ENCODE data around the gene TEX35. TPM values are rescaled to one million over a fixed set of nuclear protein-coding genes. Genes with fewer than 3 reads are reported as not detected.

The TEX35 gene
- polyA plus RNA-seq, 2 donors = 0.11 to 0.39 TPM

DNA sequence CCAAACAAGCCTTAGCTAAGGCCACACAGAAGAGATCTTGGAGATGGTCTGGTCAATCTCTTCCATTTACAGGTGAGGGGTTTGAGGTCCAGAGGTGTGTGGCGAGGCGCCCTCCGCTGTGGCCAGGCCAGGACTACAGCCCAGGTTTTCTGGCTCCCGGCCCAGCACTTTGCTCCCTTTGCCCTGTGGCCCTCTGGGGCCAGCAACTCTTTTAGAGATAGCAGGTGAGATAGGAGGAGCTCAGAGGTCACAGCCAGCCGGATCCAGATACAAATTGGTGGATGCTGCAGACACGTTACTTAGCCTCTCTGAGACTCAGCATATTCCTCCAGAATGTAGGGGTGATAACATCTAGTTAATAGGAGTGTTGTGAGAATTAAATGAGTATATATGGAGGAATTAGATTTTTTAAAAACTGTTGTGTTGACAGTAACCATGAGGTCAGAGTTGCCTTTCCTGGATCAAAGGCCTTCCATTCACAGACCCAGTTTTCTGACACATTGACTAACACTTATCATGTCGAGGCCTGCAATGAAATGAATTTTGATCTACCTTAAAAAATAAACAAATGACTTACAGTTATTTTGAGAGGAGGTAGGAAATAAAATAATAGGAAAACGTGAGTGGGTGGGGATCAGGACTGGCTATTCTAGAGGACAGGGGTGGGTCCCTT, 16.6 kb downstream of the TEX35 start:
- H3K36me3 ChIP-seq (ENCODE audit: control insufficient read depth in 2 of 2, insufficient read depth in 2 of 2, low read length in 1 of 2) = no peaks in the 10 kb centered on the region
- no peaks in the 10 kb centered on the region for H3K9me3 ChIP-seq (ENCODE audit: control insufficient read depth in 2 of 2, insufficient read depth in 1 of 2, low read depth in 1 of 2, low read length in 1 of 2)
- no peak overlapping the region for H3K4me3 ChIP-seq (ENCODE audit: low read depth in 1 of 2, low read length in 2 of 2)
- peaks cover 3 to 5% of the 10 kb centered on the region in 2 donors for H3K4me1 ChIP-seq (ENCODE audit: control insufficient read depth in 2 of 2, insufficient read depth in 2 of 2, low read length in 1 of 2)
- H3K27ac ChIP-seq (ENCODE audit: low read depth in 2 of 2, low read length in 1 of 2) = no peak overlapping the region
- no peaks in the 10 kb centered on the region for H3K27me3 ChIP-seq (ENCODE audit: control insufficient read depth in 1 of 2, insufficient read depth in 2 of 2, low read length in 2 of 2)
- 77 to 82% methylated on average over 8 of the region's 8 CpGs for WGBS, 2 donors

DNA sequence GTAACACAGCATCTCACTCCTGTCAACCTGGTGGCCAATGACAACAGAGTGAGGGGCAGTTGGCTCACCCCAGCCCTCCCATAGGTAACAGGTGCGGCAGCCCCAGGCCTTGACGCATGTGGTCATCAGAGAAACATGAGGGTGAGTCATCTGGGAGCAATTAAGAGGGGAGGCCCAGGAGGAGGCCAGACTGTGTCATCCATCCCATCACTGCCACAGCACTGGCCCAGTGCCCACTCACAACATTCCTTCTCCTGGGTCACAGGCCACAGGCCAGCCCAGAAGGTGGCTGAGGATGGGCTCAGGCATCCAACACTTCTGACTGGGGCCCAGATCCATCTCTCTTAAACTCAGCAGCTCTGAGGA, 17.1 kb downstream of the TEX35 start:
- Histone ChIP-seq H3K36me3 (ENCODE audit: control insufficient read depth in 2 of 2, insufficient read depth in 2 of 2, low read length in 1 of 2) (no peaks in the 10 kb centered on the region), H3K27ac (ENCODE audit: low read depth in 2 of 2, low read length in 1 of 2) (no peak overlapping the region), H3K9me3 (ENCODE audit: control insufficient read depth in 2 of 2, insufficient read depth in 1 of 2, low read depth in 1 of 2, low read length in 1 of 2) (no peaks in the 10 kb centered on the region), H3K4me3 (ENCODE audit: low read depth in 1 of 2, low read length in 2 of 2) (no peak overlapping the region), H3K27me3 (ENCODE audit: control insufficient read depth in 1 of 2, insufficient read depth in 2 of 2, low read length in 2 of 2) (no peaks in the 10 kb centered on the region), H3K4me1 (ENCODE audit: control insufficient read depth in 2 of 2, insufficient read depth in 2 of 2, low read length in 1 of 2) (peaks cover 3 to 5% of the 10 kb centered on the region in 2 donors)
- WGBS, 2 donors = 70 to 82% methylated on average over 2 of the region's 2 CpGs

DNA sequence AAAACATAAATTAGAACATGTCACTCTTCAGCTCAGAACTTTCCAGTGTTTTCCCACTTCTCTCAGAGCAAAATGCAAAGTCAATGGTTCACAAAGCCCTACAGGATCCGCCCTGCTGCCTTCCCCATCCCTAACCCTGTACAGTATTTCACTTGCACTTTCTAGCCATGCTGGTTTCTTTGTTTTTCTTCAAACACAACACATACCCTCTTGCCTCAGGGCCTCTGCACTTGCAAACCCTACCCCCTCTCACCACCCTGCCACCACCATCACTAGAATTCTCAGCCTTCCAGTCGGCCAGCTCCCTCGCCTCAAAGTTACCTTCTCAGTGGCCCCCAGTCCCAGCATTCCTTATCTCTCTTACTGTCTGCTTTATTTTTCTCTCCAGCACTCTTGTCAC, 17.6 kb downstream of the TEX35 start:
- Histone ChIP-seq H3K4me3 (ENCODE audit: low read depth in 1 of 2, low read length in 2 of 2) (no peak overlapping the region), H3K27ac (ENCODE audit: low read depth in 2 of 2, low read length in 1 of 2) (no peak overlapping the region), H3K9me3 (ENCODE audit: control insufficient read depth in 2 of 2, insufficient read depth in 1 of 2, low read depth in 1 of 2, low read length in 1 of 2) (no peaks in the 10 kb centered on the region), H3K4me1 (ENCODE audit: control insufficient read depth in 2 of 2, insufficient read depth in 2 of 2, low read length in 1 of 2) (peaks cover 3 to 5% of the 10 kb centered on the region in 2 donors), H3K36me3 (ENCODE audit: control insufficient read depth in 2 of 2, insufficient read depth in 2 of 2, low read length in 1 of 2) (no peaks in the 10 kb centered on the region), H3K27me3 (ENCODE audit: control insufficient read depth in 1 of 2, insufficient read depth in 2 of 2, low read length in 2 of 2) (no peaks in the 10 kb centered on the region)
- 87 to 91% methylated on average over 3 of the region's 3 CpGs for WGBS, 2 donors

DNA sequence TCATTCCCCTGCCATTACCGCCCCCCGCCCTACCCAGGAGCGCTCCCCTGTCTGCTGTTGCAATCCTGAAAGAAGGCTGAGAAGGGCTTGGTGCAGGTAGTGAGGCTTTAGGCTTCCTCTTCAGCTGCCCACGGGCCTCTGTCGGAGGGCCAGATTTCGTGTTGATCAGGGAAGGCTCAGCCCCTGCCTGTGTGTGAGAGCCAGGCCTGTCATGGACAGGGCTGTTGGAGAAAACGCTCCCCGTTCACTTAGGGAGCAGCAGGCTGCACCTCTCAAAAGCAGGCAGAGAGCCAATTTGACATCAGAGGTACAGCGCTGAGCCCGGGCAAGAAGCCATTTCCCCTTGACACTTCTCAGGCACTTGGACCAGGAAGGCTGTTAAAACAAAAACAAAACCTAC, 19.0 kb downstream of the TEX35 start:
- Histone ChIP-seq H3K27ac (ENCODE audit: low read depth in 2 of 2, low read length in 1 of 2) (no peak overlapping the region), H3K4me3 (ENCODE audit: low read depth in 1 of 2, low read length in 2 of 2) (no peak overlapping the region), H3K9me3 (ENCODE audit: control insufficient read depth in 2 of 2, insufficient read depth in 1 of 2, low read depth in 1 of 2, low read length in 1 of 2) (no peaks in the 10 kb centered on the region), H3K4me1 (ENCODE audit: control insufficient read depth in 2 of 2, insufficient read depth in 2 of 2, low read length in 1 of 2) (peaks cover 3 to 7% of the 10 kb centered on the region in 2 donors), H3K36me3 (ENCODE audit: control insufficient read depth in 2 of 2, insufficient read depth in 2 of 2, low read length in 1 of 2) (no peaks in the 10 kb centered on the region), H3K27me3 (ENCODE audit: control insufficient read depth in 1 of 2, insufficient read depth in 2 of 2, low read length in 2 of 2) (no peaks in the 10 kb centered on the region)
- WGBS, 2 donors = 49 to 55% methylated on average over 10 of the region's 10 CpGs

DNA sequence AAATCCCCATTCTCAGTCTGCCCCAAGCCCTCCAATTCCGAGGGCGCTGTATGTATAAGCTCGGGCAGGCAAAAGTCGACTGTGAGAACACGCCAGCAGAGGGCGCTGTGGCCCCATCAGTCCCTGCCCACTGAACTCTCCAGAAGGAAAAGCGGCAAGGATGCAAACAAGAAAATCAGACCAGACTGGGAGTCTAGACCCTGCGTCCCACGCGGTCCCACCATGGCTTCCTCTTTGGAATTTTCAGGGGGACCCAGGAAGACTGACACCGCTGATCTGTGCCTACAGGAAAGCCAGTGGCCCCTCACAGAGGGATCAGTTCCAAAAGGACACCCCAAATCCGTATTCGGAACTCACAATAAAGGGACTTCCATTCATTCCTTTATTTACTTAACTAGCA, 19.5 kb downstream of the TEX35 start:
- Histone ChIP-seq H3K36me3 (ENCODE audit: control insufficient read depth in 2 of 2, insufficient read depth in 2 of 2, low read length in 1 of 2) (no peaks in the 10 kb centered on the region), H3K27me3 (ENCODE audit: control insufficient read depth in 1 of 2, insufficient read depth in 2 of 2, low read length in 2 of 2) (no peaks in the 10 kb centered on the region), H3K4me1 (ENCODE audit: control insufficient read depth in 2 of 2, insufficient read depth in 2 of 2, low read length in 1 of 2) (peaks cover 3 to 8% of the 10 kb centered on the region in 2 donors), H3K9me3 (ENCODE audit: control insufficient read depth in 2 of 2, insufficient read depth in 1 of 2, low read depth in 1 of 2, low read length in 1 of 2) (no peaks in the 10 kb centered on the region), H3K27ac (ENCODE audit: low read depth in 2 of 2, low read length in 1 of 2) (no peak overlapping the region), H3K4me3 (ENCODE audit: low read depth in 1 of 2, low read length in 2 of 2) (no peak overlapping the region)
- WGBS, 2 donors = 16% methylated on average over 13 of the region's 13 CpGs

DNA sequence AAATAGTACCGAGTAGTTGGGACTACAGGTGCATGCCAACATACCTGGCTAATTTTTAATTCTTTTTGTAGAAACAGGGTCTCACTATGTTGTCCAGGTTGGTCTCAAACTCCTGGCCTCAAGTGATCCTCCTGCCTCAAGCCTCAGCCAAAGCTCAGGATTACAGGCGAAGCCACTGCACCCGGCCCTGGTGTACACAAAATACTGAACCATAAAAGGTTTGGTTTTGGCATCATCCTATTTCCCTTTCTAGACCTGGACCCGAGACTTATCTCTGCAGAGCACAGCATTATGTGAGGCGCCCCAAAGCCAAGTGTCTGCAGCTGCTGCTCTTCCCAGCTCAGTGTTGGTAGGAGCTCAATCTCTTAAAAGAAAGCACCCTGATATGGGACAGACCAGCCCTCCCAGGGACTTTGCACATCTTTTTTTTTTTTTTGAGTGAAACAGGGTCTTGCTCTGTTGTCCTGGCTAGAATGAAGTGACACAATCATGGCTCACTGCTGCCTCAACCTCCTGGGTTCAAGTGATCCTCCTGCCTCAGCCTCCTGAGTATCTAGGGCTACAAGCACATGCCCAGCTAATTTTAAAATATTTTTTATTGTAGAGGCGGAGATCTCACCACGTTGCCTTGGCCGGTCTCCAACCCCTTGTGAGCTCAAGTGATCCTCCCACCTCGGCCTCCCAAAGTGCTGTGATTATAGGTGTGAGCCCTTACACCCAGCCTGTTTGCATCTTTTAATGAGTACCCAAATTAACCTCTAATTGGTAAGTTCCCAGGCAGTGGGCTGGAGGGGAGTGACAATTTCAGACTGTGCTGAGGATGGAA, 20.4 kb downstream of the TEX35 start:
- H3K27ac ChIP-seq (ENCODE audit: low read depth in 2 of 2, low read length in 1 of 2) = no peak overlapping the region
- H3K4me3 ChIP-seq (ENCODE audit: low read depth in 1 of 2, low read length in 2 of 2) = no peak overlapping the region
- H3K36me3 ChIP-seq (ENCODE audit: control insufficient read depth in 2 of 2, insufficient read depth in 2 of 2, low read length in 1 of 2) = no peaks in the 10 kb centered on the region
- WGBS, 2 donors = 75 to 76% methylated on average over 9 of the region's 9 CpGs
- no peaks in the 10 kb centered on the region for H3K27me3 ChIP-seq (ENCODE audit: control insufficient read depth in 1 of 2, insufficient read depth in 2 of 2, low read length in 2 of 2)
- peaks cover 3 to 17% of the 10 kb centered on the region in 2 donors for H3K4me1 ChIP-seq (ENCODE audit: control insufficient read depth in 2 of 2, insufficient read depth in 2 of 2, low read length in 1 of 2)
- H3K9me3 ChIP-seq (ENCODE audit: control insufficient read depth in 2 of 2, insufficient read depth in 1 of 2, low read depth in 1 of 2, low read length in 1 of 2) = no peaks in the 10 kb centered on the region

DNA sequence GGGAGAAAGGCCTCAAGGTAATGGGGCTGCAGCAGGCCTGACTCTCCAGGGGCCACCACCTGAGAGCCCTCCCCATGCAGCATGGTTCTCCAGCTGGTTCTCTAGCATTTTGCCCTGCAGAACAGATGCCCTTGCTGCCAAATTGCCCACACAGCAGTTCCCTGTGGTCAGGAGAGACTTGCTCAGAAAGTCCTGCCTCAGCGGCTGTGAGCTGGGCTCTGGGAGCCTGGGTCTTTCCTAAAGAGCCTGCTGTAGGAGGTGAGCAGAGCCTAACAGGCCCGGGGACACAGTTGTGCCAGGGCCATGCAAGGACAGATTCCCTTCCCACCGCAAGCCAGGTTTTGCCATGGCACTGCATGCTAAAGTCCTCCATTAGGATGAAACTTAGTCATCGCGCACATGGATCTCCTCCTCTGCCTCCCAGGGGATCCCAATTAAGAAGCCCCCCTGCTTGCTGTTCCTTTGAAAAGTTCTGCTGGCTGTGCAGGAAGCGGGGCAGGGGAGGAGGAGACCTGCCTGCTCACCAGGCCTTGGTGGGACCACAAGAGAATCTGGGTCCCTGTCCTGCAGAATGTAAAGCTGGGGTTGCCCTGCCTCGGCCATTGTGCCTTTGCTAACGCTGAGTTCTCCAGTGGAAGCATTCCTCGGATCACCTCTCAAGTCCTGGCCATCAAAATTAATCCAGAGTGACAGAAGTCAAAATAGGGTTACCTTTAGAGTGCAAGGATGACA, 21.4 kb downstream of the TEX35 start:
- no peaks in the 10 kb centered on the region for H3K9me3 ChIP-seq (ENCODE audit: control insufficient read depth in 2 of 2, insufficient read depth in 1 of 2, low read depth in 1 of 2, low read length in 1 of 2)
- no peak overlapping the region for H3K27ac ChIP-seq (ENCODE audit: low read depth in 2 of 2, low read length in 1 of 2)
- WGBS, 2 donors = 91 to 96% methylated on average over 9 of the region's 9 CpGs
- H3K27me3 ChIP-seq (ENCODE audit: control insufficient read depth in 1 of 2, insufficient read depth in 2 of 2, low read length in 2 of 2) = no peaks in the 10 kb centered on the region
- H3K36me3 ChIP-seq (ENCODE audit: control insufficient read depth in 2 of 2, insufficient read depth in 2 of 2, low read length in 1 of 2) = no peaks in the 10 kb centered on the region
- no peak overlapping the region for H3K4me3 ChIP-seq (ENCODE audit: low read depth in 1 of 2, low read length in 2 of 2)
- H3K4me1 ChIP-seq (ENCODE audit: control insufficient read depth in 2 of 2, insufficient read depth in 2 of 2, low read length in 1 of 2) = peaks cover 3 to 25% of the 10 kb centered on the region in 2 donors

DNA sequence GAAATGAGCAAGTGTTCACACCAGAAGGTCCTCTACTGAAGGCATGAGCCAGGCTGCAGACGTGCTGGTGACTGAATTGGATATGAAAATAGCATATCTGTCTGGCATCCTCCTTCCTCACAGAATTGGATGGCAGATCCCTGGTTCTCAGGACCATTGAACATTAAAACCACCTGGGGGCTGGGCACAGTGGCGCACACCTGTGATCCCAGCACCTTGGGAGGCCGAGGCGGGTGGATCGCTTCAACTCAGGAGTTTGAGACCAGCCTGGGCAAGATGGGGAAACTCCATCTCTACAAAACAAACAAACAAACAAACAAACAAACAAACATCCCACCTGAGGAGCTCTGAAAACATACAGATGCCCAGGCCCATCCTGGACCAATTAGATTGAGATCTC, 23.4 kb downstream of the TEX35 start:
- no peak overlapping the region for H3K4me3 ChIP-seq (ENCODE audit: low read depth in 1 of 2, low read length in 2 of 2)
- 94 to 96% methylated on average over 5 of the region's 5 CpGs for WGBS, 2 donors
- no peaks in the 10 kb centered on the region for H3K27me3 ChIP-seq (ENCODE audit: control insufficient read depth in 1 of 2, insufficient read depth in 2 of 2, low read length in 2 of 2)
- peaks cover 3 to 24% of the 10 kb centered on the region in 2 donors for H3K4me1 ChIP-seq (ENCODE audit: control insufficient read depth in 2 of 2, insufficient read depth in 2 of 2, low read length in 1 of 2)
- H3K36me3 ChIP-seq (ENCODE audit: control insufficient read depth in 2 of 2, insufficient read depth in 2 of 2, low read length in 1 of 2) = no peaks in the 10 kb centered on the region
- peak overlapping the region; percentile 82 to 92 for H3K27ac ChIP-seq (ENCODE audit: low read depth in 2 of 2, low read length in 1 of 2)
- no peaks in the 10 kb centered on the region for H3K9me3 ChIP-seq (ENCODE audit: control insufficient read depth in 2 of 2, insufficient read depth in 1 of 2, low read depth in 1 of 2, low read length in 1 of 2)

DNA sequence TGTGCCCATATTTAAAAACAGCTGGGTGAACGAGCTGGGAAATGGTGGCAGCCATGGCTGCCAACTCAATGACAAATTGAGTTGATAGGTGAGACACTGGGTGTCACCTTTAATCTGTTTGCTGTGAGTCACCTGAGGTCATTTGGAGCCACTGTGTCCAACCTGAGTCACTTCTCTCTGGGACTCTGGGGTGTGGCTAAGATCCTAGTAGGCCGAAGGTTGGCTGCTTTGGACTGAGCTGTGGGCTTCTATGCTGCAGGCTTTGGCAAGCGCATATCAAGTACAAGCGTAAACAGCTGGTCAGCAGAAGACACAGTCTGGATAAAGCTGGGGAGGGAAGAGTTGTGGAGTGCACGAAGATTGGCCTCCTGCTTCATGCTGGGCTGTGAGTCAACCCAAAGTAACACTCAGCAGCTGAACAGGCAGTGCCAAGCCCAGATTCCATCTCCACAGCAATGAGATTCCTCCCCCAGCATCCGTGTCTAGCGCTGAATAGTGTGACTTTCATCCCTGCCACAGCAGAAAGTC, 24.0 kb downstream of the TEX35 start:
- peaks cover under 1 to 24% of the 10 kb centered on the region in 2 donors for H3K4me1 ChIP-seq (ENCODE audit: control insufficient read depth in 2 of 2, insufficient read depth in 2 of 2, low read length in 1 of 2)

More for the DNA sequence above, 24.0 kb downstream of the TEX35 start:
- Histone ChIP-seq H3K9me3 (ENCODE audit: control insufficient read depth in 2 of 2, insufficient read depth in 1 of 2, low read depth in 1 of 2, low read length in 1 of 2) (no peaks in the 10 kb centered on the region), H3K4me3 (ENCODE audit: low read depth in 1 of 2, low read length in 2 of 2) (no peak overlapping the region), H3K27me3 (ENCODE audit: control insufficient read depth in 1 of 2, insufficient read depth in 2 of 2, low read length in 2 of 2) (no peaks in the 10 kb centered on the region), H3K27ac (ENCODE audit: low read depth in 2 of 2, low read length in 1 of 2) (peak overlapping the region; percentile 82 to 92), H3K36me3 (ENCODE audit: control insufficient read depth in 2 of 2, insufficient read depth in 2 of 2, low read length in 1 of 2) (no peaks in the 10 kb centered on the region)
- WGBS, 2 donors = 35 to 45% methylated on average over 7 of the region's 7 CpGs

All from esophagus (tissue), 2 donors.